ENCODE data around the gene MEGF11. TPM values are rescaled to one million over a fixed set of nuclear protein-coding genes. Genes with fewer than 3 reads are reported as not detected.
A peak's percentile ranks its signal among the peaks of the same experiment; 100 is the strongest.
"Not testable (repeated sequence)": the region's sequence is repeated elsewhere in the genome, so short reads cannot be mapped to it uniquely, and the experiment has no call there.

MEGF11 gene
- total RNA-seq, 1 donor from 2014 or later: not detected

GRCh38 chr15:65868546-65869125 lies 384.9 kb downstream of the MEGF11 start:
- DNase-seq (ENCODE audit: missing footprints): no peak
- ATAC-seq: no peak
- intact Hi-C loops (cut with DNase I): loop anchor here (1.0 kb wide), 1 partner anchor 76 kb away; the partner anchor contains the start of gene DENND4A

GRCh38 chr15:65867933-65868332 lies 385.6 kb downstream of the MEGF11 start:
- intact Hi-C loops (cut with DNase I): loop anchor here (1.0 kb wide), 1 partner anchor 76 kb away; the partner anchor contains the start of gene DENND4A
- DNase-seq (ENCODE audit: missing footprints); ATAC-seq: not testable (repeated sequence)

GRCh38 chr15:65867244-65867643 lies 386.3 kb downstream of the MEGF11 start:
- ATAC-seq (no peak), DNase-seq (ENCODE audit: missing footprints) (no peak)
- intact Hi-C loops (cut with DNase I): no loop called here

GRCh38 chr15:65863106-65863505 lies 390.4 kb downstream of the MEGF11 start:
- ATAC-seq (no peak), DNase-seq (ENCODE audit: missing footprints) (no peak)
- intact Hi-C loops (cut with DNase I): no loop called here

- DNase-seq (ENCODE audit: missing footprints) (no peak), ATAC-seq (no peak)
- intact Hi-C loops (cut with DNase I): no loop called here
These were observed 390.9 kb downstream of the MEGF11 start for GRCh38 chr15:65862682-65863081.

- intact Hi-C loops (cut with DNase I): loop anchor here (5.0 kb wide), 1 partner anchor 221 kb away; no protein-coding TSS in a partner anchor
- DNase-seq (ENCODE audit: missing footprints): no peak
- ATAC-seq: no peak
These were observed 395.7 kb downstream of the MEGF11 start for GRCh38 chr15:65857718-65858402.

GRCh38 chr15:65856821-65857455 lies 396.6 kb downstream of the MEGF11 start:
- no peak for ATAC-seq
- intact Hi-C loops (cut with DNase I): loop anchor here (5.0 kb wide), 1 partner anchor 220 kb away; no protein-coding TSS in a partner anchor
- DNase-seq (ENCODE audit: missing footprints): peak; percentile 82

- ATAC-seq (no peak), DNase-seq (ENCODE audit: missing footprints) (no peak)
- intact Hi-C loops (cut with DNase I): no loop called here
These were observed 401.6 kb downstream of the MEGF11 start for GRCh38 chr15:65851981-65852380.

- ATAC-seq (no peak), DNase-seq (ENCODE audit: missing footprints) (no peak)
- intact Hi-C loops (cut with DNase I): no loop called here
These were observed 405.6 kb downstream of the MEGF11 start for GRCh38 chr15:65847989-65848388.

- no peak for ATAC-seq
- intact Hi-C loops (cut with DNase I): no loop called here
- no peak for DNase-seq (ENCODE audit: missing footprints)
These were observed 407.6 kb downstream of the MEGF11 start for GRCh38 chr15:65845826-65846519.

Small RNA genes lying within 50 kb of the gene (microRNA-seq; reads per million reads assigned to microRNA genes)
- gene MIR4311: not detected

Other genes starting within 250 kb of the MEGF11 start
- 40.3 TPM for gene DIS3L, start 39.8 kb upstream of the MEGF11 start, total RNA-seq
- gene TIPIN, start 102.9 kb upstream of the MEGF11 start, total RNA-seq: 2.8 TPM
- 47.3 TPM for gene MAP2K1, start 133.2 kb upstream of the MEGF11 start, total RNA-seq
- gene SNAPC5, start 244.0 kb upstream of the MEGF11 start, total RNA-seq: 40.8 TPM

Data from Right ventricle myocardium inferior (tissue), 1 donor.